ENCODE measurements around the gene PLXNA2. TPM values are rescaled to one million over a fixed set of nuclear protein-coding genes. Genes with fewer than 3 reads are reported as not detected.

Gene PLXNA2
- total and polyA plus RNA-seq, 2 donors (not counting 3 experiments of a cell fraction or from before 2014, with no cell fraction given), result 42.6 to 229 TPM

DNA sequence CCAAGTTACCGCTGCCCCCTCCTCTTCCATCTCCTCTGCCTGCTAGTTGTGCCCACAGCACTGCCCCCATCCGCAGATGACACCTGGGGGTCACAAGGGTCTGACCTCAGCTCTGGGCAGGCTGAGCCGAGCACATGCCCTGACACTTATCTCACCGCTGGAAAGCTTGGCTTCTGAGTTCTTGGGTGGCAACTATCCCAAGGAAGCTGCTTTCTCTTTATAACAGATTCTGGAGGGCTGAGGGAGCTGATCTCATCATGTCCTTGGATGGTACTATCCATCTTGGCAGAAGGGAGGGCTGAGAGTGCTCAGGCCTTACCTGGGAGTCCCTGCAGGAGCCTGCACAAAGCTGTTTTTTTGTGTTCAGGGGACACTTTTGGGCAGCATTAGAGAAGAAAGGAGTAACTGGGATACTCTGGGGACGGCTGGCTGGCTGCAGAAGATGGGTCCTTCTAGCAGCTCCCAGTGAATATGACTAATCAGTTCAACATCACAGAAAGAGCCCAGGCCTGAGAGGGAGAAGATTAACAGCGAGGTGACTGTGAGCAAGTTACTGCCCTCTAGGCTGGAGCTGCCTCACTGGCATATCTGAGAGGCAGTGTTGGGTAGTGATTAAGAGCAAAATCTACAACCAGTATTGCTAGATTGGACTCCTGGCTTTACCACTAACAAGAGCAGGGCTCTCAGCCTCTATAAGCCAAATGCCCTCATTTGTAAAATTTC is 71.6 kb downstream of the PLXNA2 start:
- H4K20me1 ChIP-seq (replicated peaks; ENCODE audit: control insufficient read depth, extremely low read depth, insufficient read depth, low read length), result no peaks in the 10 kb centered on the region
- ChIA-PET CTCF (interaction anchor here (0.8 to 2.9 kb wide), 6 partner anchors 10 to 72 kb away, joined by 3 to 10 read pairs (median 6); partner anchors contain the start of gene PLXNA2), POLR2A (no interaction called here)
- H3K79me2 ChIP-seq (ENCODE audit: control insufficient read depth, insufficient read depth, low read length), result peaks cover 99% of the 10 kb centered on the region
- no peaks in the 10 kb centered on the region for H3K9me3 ChIP-seq (replicated peaks; ENCODE audit: control insufficient read depth, insufficient read depth, low read length)
- intact Hi-C loops (cut with micrococcal nuclease) (no loop called here), dilution Hi-C loops (cut with MboI; ENCODE audit: extremely low pct_ligation_motif_present, low sequenced_read_pairs) (no loop called here)
- TF ChIP-seq MYC (IDR thresholded peaks at IDR 0.05; ENCODE audit: low read depth, low read length) (no peak), JUN (IDR thresholded peaks at IDR 0.05; ENCODE audit: borderline replicate concordance, insufficient read depth, insufficient read length, low read depth) (no peak), POLR2AphosphoS5 (IDR thresholded peaks at IDR 0.05; ENCODE audit: insufficient read depth, low read depth, low read length) (no peak), GATA2 (IDR thresholded peaks at IDR 0.05; ENCODE audit: insufficient read depth, insufficient read length, low read depth, low read length) (no peak), EZH2 (IDR thresholded peaks at IDR 0.05; ENCODE audit: borderline replicate concordance, low read depth, low read length, severe bottlenecking) (no peak), FOS (IDR thresholded peaks at IDR 0.05; ENCODE audit: borderline replicate concordance, insufficient read depth, low read length) (no peak), POLR2A (IDR thresholded peaks at IDR 0.05; ENCODE audit: low read depth, low read length) (no peak), MAX (IDR thresholded peaks at IDR 0.05; ENCODE audit: insufficient read depth, insufficient read length) (no peak)
- TF ChIP-seq, protein P1, sequence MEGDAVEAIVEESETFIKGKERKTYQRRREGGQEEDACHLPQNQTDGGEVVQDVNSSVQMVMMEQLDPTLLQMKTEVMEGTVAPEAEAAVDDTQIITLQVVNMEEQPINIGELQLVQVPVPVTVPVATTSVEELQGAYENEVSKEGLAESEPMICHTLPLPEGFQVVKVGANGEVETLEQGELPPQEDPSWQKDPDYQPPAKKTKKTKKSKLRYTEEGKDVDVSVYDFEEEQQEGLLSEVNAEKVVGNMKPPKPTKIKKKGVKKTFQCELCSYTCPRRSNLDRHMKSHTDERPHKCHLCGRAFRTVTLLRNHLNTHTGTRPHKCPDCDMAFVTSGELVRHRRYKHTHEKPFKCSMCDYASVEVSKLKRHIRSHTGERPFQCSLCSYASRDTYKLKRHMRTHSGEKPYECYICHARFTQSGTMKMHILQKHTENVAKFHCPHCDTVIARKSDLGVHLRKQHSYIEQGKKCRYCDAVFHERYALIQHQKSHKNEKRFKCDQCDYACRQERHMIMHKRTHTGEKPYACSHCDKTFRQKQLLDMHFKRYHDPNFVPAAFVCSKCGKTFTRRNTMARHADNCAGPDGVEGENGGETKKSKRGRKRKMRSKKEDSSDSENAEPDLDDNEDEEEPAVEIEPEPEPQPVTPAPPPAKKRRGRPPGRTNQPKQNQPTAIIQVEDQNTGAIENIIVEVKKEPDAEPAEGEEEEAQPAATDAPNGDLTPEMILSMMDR (IDR thresholded peaks at IDR 0.05; ENCODE audit: extremely low read depth in 1 of 2, insufficient read depth in 1 of 2, low read depth in 1 of 2, low read length in 2 of 2), result no peak
- FAIRE-seq (no peak), DNase-seq (ENCODE audit: low read depth, low spot score) (no peak)
- H3K27me3 ChIP-seq (ENCODE audit: control insufficient read depth in 2 of 2, insufficient read depth in 2 of 2, low read length in 2 of 2), result no peaks in the 10 kb centered on the region
- H3K4me2 ChIP-seq (ENCODE audit: insufficient read depth, low read length), result no peak overlapping the region
- peaks cover 24% of the 10 kb centered on the region for H3K4me1 ChIP-seq (ENCODE audit: control insufficient read depth, extremely low read depth, insufficient read depth, low read length)
- H3K4me3 ChIP-seq (replicated peaks in 1 of 3; ENCODE audit: insufficient read depth in 1 of 3, low read depth in 1 of 3, low read length in 3 of 3), result no peak overlapping the region
- no peak overlapping the region for H2AFZ ChIP-seq (ENCODE audit: low read depth, low read length)
- H3K9me1 ChIP-seq (replicated peaks; ENCODE audit: control insufficient read depth, extremely low read depth, insufficient read depth, low read length), result no peaks in the 10 kb centered on the region
- no peak overlapping the region for H3K27ac ChIP-seq (ENCODE audit: insufficient read depth, low read depth, low read length)
- H3K36me3 ChIP-seq (ENCODE audit: control insufficient read depth in 2 of 2, extremely low read depth in 1 of 2, insufficient read depth in 2 of 2, low read length in 2 of 2), result peaks cover 6 to 7% of the 10 kb centered on the region in 2 experiments
- H3K9ac ChIP-seq (replicated peaks; ENCODE audit: extremely low read depth, insufficient read depth, low read length), result no peak overlapping the region
- BruUV-seq (replicated peaks), result no TSS peak
